Sigmoid colon (tissue), 4 donors: Measurements from ENCODE around the gene CISD2.
"Not testable (repeated sequence)": the region's sequence is repeated elsewhere in the genome, so short reads cannot be mapped to it uniquely, and the experiment has no call there.

Experiments
- EP300 ChIP-seq, 4 donors: sonication (generic); formaldehyde crosslinking; IDR thresholded peaks; one replicate each; pipeline ENCODE4 v1.6.1; 2017; ENCODE audit warnings: antibody characterized with exemption in 4 of 4
- POLR2A ChIP-seq, 2 donors: fragments of 450-650 bp; IDR thresholded peaks; one replicate each; pipeline ENCODE4 v1.6.1; 2016; ENCODE audit warnings: antibody characterized with exemption in 2 of 2, mild to moderate bottlenecking in 2 of 2, moderate library complexity in 2 of 2
- POLR2AphosphoS5 ChIP-seq, 4 donors: sonication (generic); formaldehyde crosslinking; IDR thresholded peaks; one replicate each; pipeline ENCODE4 v1.6.1; 2017; ENCODE audit warnings: antibody characterized with exemption in 4 of 4
- TF ChIP-seq, protein P1 (sequence below), 4 experiments: fragments of 450-650 bp in 3 of 4; fragments of 200-600 bp in 1 of 4; IDR thresholded peaks; one replicate each; pipeline ENCODE4 v1.5.1; 2016 to 2019; ENCODE audit warnings: antibody characterized with exemption in 4 of 4, mild to moderate bottlenecking in 3 of 4, moderate library complexity in 2 of 4

DNA sequence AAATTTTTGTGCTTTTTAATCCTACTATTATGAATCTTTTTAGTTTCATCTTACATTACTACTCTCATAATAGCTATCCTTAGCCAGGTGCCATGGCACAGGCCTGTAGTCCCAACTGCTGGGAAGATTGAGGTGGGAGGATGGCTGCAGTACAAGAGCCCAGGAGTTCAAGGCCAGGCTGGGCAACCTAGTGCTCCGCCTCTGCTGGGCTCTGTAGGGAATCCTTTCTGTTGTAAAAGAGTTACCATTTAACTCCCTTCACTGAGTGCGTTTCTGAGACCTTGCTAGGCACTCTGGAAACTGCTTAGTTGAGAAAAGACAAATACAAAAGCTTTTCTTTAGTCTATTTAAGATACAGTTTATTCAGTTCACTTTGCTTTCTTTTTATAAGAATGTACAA, 19.8 kb downstream of the CISD2 start:
- not testable (repeated sequence) for TF ChIP-seq POLR2A, POLR2AphosphoS5, EP300 (IDR thresholded peaks at IDR 0.05)
- TF ChIP-seq, protein P1, sequence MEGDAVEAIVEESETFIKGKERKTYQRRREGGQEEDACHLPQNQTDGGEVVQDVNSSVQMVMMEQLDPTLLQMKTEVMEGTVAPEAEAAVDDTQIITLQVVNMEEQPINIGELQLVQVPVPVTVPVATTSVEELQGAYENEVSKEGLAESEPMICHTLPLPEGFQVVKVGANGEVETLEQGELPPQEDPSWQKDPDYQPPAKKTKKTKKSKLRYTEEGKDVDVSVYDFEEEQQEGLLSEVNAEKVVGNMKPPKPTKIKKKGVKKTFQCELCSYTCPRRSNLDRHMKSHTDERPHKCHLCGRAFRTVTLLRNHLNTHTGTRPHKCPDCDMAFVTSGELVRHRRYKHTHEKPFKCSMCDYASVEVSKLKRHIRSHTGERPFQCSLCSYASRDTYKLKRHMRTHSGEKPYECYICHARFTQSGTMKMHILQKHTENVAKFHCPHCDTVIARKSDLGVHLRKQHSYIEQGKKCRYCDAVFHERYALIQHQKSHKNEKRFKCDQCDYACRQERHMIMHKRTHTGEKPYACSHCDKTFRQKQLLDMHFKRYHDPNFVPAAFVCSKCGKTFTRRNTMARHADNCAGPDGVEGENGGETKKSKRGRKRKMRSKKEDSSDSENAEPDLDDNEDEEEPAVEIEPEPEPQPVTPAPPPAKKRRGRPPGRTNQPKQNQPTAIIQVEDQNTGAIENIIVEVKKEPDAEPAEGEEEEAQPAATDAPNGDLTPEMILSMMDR (IDR thresholded peaks at IDR 0.05), result not testable (repeated sequence)
